GM18907 (cell line): ENCODE data around the gene NEK8.
A peak's percentile ranks its signal among the peaks of the same experiment; 100 is the strongest.
"Not testable (repeated sequence)": the region's sequence is repeated elsewhere in the genome, so short reads cannot be mapped to it uniquely, and the experiment has no call there.

Experiments used
- ATAC-seq: cut with Tn5 transposase; IDR thresholded peaks from one replicate; pipeline ENCODE4 v1.9.1; 2021; ENCODE audit warnings: mild to moderate bottlenecking, moderate library complexity; ENCODE audit not compliant: unreplicated experiment

Gene NEK8

GRCh38 chr17:28759256-28759865 lies 30.8 kb downstream of the NEK8 start:
- ATAC-seq: no peak

- ATAC-seq: no peak
These were observed 32.3 kb downstream of the NEK8 start for GRCh38 chr17:28760601-28761562.

- ATAC-seq: peak; percentile 54
These were observed 34.7 kb downstream of the NEK8 start for GRCh38 chr17:28763137-28763799.

- peak; percentile 43 for ATAC-seq
These were observed 35.2 kb downstream of the NEK8 start for GRCh38 chr17:28763804-28764266.

- ATAC-seq: no peak
These were observed 36.5 kb downstream of the NEK8 start for GRCh38 chr17:28765038-28765437.

- no peak for ATAC-seq
These were observed 45.1 kb downstream of the NEK8 start for GRCh38 chr17:28773736-28774135.

GRCh38 chr17:28774206-28774605 lies 45.6 kb downstream of the NEK8 start:
- ATAC-seq: no peak

GRCh38 chr17:28777178-28777577 lies 48.6 kb downstream of the NEK8 start:
- no peak for ATAC-seq

- not testable (repeated sequence) for ATAC-seq
These were observed 51.0 kb downstream of the NEK8 start for GRCh38 chr17:28779601-28780000.

GRCh38 chr17:28783161-28783560 lies 54.6 kb downstream of the NEK8 start:
- no peak for ATAC-seq

- no peak for ATAC-seq
These were observed 59.5 kb downstream of the NEK8 start for GRCh38 chr17:28788100-28788499.
